OCI-LY7 (cell line): ENCODE measurements around the gene SLC6A18. TPM values are rescaled to one million over a fixed set of nuclear protein-coding genes. Genes with fewer than 3 reads are reported as not detected.

ENCODE experiments used
- BruUV-seq: library from RNA; stranded (reverse); fragments of 400-500 nt; replicated peaks from 2 replicates; lab custom pipeline; 2021; lab: Mats Ljungman, UMichigan
- CTCF ChIA-PET: fragments of 300-600 bp; sonication (Branson Sonifier 250); formaldehyde crosslinking; loops from one replicate; lab custom pipeline; 2022; ENCODE audit warnings: antibody characterized with exemption; ENCODE audit not compliant: unreplicated experiment; lab: Charles Lee
- POLR2A ChIA-PET: fragments of 300-600 bp; sonication (Branson Sonifier 250); formaldehyde crosslinking; loops from one replicate; lab custom pipeline; 2022; ENCODE audit warnings: antibody characterized with exemption; lab: Charles Lee
- DNase-seq: peaks from one replicate; pipeline ENCODE4 v3.0.0-alpha.2; 2015; ENCODE audit warnings: low spot score
- H2AFZ ChIP-seq: fragments of 200-600 bp; sonication (generic), shearing (Covaris generic); 2 replicates; pipeline ENCODE4 v1.6.1; 2014; ENCODE audit warnings: mild to moderate bottlenecking, antibody characterized with exemption, low read length, moderate library complexity
- H3K27ac ChIP-seq: fragments of 200-600 bp; sonication (generic); 2 replicates; pipeline ENCODE4 v1.5.1; 2014; ENCODE audit warnings: mixed run types, low read depth, mild to moderate bottlenecking, moderate library complexity, low read length, inconsistent platforms; ENCODE audit not compliant: poor library complexity, severe bottlenecking
- H3K36me3 ChIP-seq: fragments of 200-600 bp; sonication (generic); 2 replicates; pipeline ENCODE4 v1.6.1; 2014; ENCODE audit warnings: mild to moderate bottlenecking, antibody characterized with exemption, low read length, moderate library complexity, mixed read lengths; ENCODE audit not compliant: insufficient read depth
- H3K4me1 ChIP-seq: fragments of 200-600 bp; sonication (generic); 2 replicates; pipeline ENCODE4 v1.5.1; 2014; ENCODE audit warnings: mild to moderate bottlenecking, low read length; ENCODE audit not compliant: insufficient read depth, poor library complexity, severe bottlenecking
- H3K4me2 ChIP-seq: fragments of 200-600 bp; sonication (generic); 2 replicates; pipeline ENCODE4 v1.6.1; 2014; ENCODE audit warnings: mild to moderate bottlenecking, low read length
- H3K4me3 ChIP-seq: fragments of 200-600 bp; sonication (generic); 2 replicates; pipeline ENCODE4 v1.5.1; 2014; ENCODE audit warnings: mild to moderate bottlenecking, low read depth, low read length; ENCODE audit not compliant: poor library complexity, severe bottlenecking
- H3K79me2 ChIP-seq: fragments of 200-600 bp; sonication (generic); 2 replicates; pipeline ENCODE4 v1.6.1; 2016; ENCODE audit warnings: low read depth, mild to moderate bottlenecking, low read length, moderate library complexity, mixed read lengths; ENCODE audit not compliant: insufficient read depth
- H3K9me2 ChIP-seq: fragments of 200-600 bp; sonication (generic); 2 replicates; pipeline ENCODE4 v1.6.1; 2016; ENCODE audit warnings: mild to moderate bottlenecking, low read length, mixed read lengths; ENCODE audit not compliant: insufficient read depth
- H3K9me3 ChIP-seq: fragments of 200-600 bp; sonication (generic); 2 replicates; pipeline ENCODE4 v1.6.1; 2014; ENCODE audit warnings: mild to moderate bottlenecking, mixed run types, low read length, mixed read lengths
- H4K20me1 ChIP-seq: fragments of 200-600 bp; sonication (generic); 2 replicates; pipeline ENCODE4 v1.6.1; 2014; ENCODE audit warnings: mild to moderate bottlenecking, antibody characterized with exemption, low read length, moderate library complexity, mixed read lengths; ENCODE audit not compliant: insufficient read depth
- EZH2phosphoT487 ChIP-seq: fragments of 200-600 bp; sonication (generic); IDR thresholded peaks from 2 replicates; pipeline ENCODE4 v1.6.1; 2018; ENCODE audit warnings: low read depth, borderline replicate concordance, mild to moderate bottlenecking, mixed run types, antibody characterized with exemption, low read length, moderate library complexity, mixed read lengths
- intact Hi-C: fragments of 100-400 bp; cut with micrococcal nuclease; formaldehyde crosslinking; loops from one replicate; pipeline ENCODE4 v1.10.0; 2022; ENCODE audit not compliant: unreplicated experiment
- total RNA-seq, 2 experiments: library from RNA; depleted of rRNA in 1 of 2; stranded (reverse); fragments of >200 nt in 1 of 2; shearing (Covaris generic) in 1 of 2; gene quantifications; 2 replicates each; pipeline ENCODE4 v1.2.3, GENCODE V29; 2014 to 2022
- TF ChIP-seq, protein P1 (sequence below): fragments of 200-600 bp; sonication (generic); conservative IDR thresholded peaks from 2 replicates; pipeline ENCODE4 v1.5.1; 2014; ENCODE audit warnings: mild to moderate bottlenecking, antibody characterized with exemption, low read length, moderate library complexity, mixed read lengths

The SLC6A18 gene
- total RNA-seq, 2 experiments from 2014 or later = not detected

GRCh38 chr5:1277331-1277730 is 52.1 kb downstream of the SLC6A18 start:
- Histone ChIP-seq H3K9me3 (no peaks in the 10 kb centered on the region), H3K4me2 (no peak overlapping the region), H3K36me3 (peaks cover 90% of the 10 kb centered on the region), H3K4me3 (no peak overlapping the region), H4K20me1 (peaks cover 4% of the 10 kb centered on the region; the same call in 1 of the 2 replicates), H3K4me1 (no peaks in the 10 kb centered on the region), H3K9me2 (no peaks in the 10 kb centered on the region), H3K79me2 (peaks cover 55% of the 10 kb centered on the region), H2AFZ (no peak overlapping the region), H3K27ac (no peak overlapping the region)
- intact Hi-C loops = no loop called here
- CTCF ChIA-PET = interaction anchor here (0.6 kb wide), 1 partner anchor 210 kb away, joined by 3 read pairs; no protein-coding TSS in a partner anchor
- POLR2A ChIA-PET = interaction anchor here (1.3 kb wide), 1 partner anchor 40 kb away, joined by 3 read pairs; no protein-coding TSS in a partner anchor
- DNase-seq = no peak
- no peak for TF ChIP-seq EZH2phosphoT487
- TF ChIP-seq, protein P1, sequence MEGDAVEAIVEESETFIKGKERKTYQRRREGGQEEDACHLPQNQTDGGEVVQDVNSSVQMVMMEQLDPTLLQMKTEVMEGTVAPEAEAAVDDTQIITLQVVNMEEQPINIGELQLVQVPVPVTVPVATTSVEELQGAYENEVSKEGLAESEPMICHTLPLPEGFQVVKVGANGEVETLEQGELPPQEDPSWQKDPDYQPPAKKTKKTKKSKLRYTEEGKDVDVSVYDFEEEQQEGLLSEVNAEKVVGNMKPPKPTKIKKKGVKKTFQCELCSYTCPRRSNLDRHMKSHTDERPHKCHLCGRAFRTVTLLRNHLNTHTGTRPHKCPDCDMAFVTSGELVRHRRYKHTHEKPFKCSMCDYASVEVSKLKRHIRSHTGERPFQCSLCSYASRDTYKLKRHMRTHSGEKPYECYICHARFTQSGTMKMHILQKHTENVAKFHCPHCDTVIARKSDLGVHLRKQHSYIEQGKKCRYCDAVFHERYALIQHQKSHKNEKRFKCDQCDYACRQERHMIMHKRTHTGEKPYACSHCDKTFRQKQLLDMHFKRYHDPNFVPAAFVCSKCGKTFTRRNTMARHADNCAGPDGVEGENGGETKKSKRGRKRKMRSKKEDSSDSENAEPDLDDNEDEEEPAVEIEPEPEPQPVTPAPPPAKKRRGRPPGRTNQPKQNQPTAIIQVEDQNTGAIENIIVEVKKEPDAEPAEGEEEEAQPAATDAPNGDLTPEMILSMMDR = no peak
- no TSS peak for BruUV-seq

DNA sequence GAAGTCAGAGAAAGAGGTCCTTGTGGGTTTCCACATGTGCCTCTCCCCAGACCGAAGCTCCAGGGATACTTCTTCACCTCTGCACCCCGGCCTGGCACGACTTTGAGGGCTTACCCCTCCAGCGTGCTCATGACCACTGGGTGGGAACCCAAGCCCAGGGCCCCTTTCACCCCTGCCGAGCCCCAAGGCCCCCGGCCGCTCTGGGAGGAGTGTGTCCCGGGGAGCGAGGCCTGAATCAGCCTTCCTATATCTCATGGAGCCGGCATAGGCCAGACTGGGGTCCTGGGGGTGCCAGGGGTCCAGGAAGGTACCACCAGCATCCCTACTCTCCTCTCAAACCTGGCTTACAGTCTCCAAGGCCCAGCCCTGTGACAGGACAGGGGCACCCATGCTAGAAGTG is 52.6 kb downstream of the SLC6A18 start:
- no peak for TF ChIP-seq EZH2phosphoT487
- TF ChIP-seq, protein P1 = no peak
- H3K36me3 ChIP-seq = peaks cover 93% of the 10 kb centered on the region
- H3K27ac ChIP-seq = no peak overlapping the region
- H3K79me2 ChIP-seq = peaks cover 59% of the 10 kb centered on the region
- H3K4me3 ChIP-seq = no peak overlapping the region
- H3K4me2 ChIP-seq = no peak overlapping the region
- intact Hi-C loops = no loop called here
- H4K20me1 ChIP-seq = peaks cover 4% of the 10 kb centered on the region; the same call in 1 of the 2 replicates
- H2AFZ ChIP-seq = no peak overlapping the region
- ChIA-PET POLR2A (interaction anchor here (1.3 kb wide), 1 partner anchor 40 kb away, joined by 3 read pairs; no protein-coding TSS in a partner anchor), CTCF (no interaction called here)
- H3K9me3 ChIP-seq = no peaks in the 10 kb centered on the region
- no TSS peak for BruUV-seq
- H3K9me2 ChIP-seq = no peaks in the 10 kb centered on the region
- H3K4me1 ChIP-seq = no peaks in the 10 kb centered on the region
- DNase-seq = no peak

DNA sequence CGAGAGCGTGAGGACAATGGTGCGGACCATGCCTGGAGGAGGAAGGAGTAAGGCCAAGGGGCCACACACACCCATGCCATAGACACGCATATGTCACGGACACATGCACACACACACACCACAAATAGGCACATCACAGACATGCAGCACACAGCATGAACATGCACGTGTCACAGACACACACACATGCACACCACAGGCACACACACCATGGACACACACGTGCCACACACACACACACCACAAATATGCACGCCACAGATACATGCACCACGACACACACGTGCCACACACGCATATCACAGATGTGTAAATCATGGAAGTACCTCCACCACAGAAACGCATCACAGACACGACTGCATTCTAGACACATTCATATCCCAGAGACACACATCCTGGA is 53.0 kb downstream of the SLC6A18 start:
- no peaks in the 10 kb centered on the region for H3K9me2 ChIP-seq
- H3K36me3 ChIP-seq = peaks cover 97% of the 10 kb centered on the region
- DNase-seq = no peak
- H3K4me3 ChIP-seq = no peak overlapping the region
- TF ChIP-seq, protein P1 = no peak
- no peak for TF ChIP-seq EZH2phosphoT487
- ChIA-PET CTCF (no interaction called here), POLR2A (interaction anchor here (1.3 kb wide), 1 partner anchor 39 kb away, joined by 3 read pairs; no protein-coding TSS in a partner anchor)
- H3K4me1 ChIP-seq = no peaks in the 10 kb centered on the region
- H3K9me3 ChIP-seq = no peaks in the 10 kb centered on the region
- H3K79me2 ChIP-seq = peaks cover 62% of the 10 kb centered on the region
- no peak overlapping the region for H3K4me2 ChIP-seq
- peaks cover 4% of the 10 kb centered on the region; the same call in 1 of the 2 replicates for H4K20me1 ChIP-seq
- H3K27ac ChIP-seq = no peak overlapping the region
- BruUV-seq = no TSS peak
- no peak overlapping the region for H2AFZ ChIP-seq
- intact Hi-C loops = no loop called here
